Measurements from ENCODE around the gene NCAM2. TPM values are rescaled to one million over a fixed set of nuclear protein-coding genes. Genes with fewer than 3 reads are reported as not detected.

Gene NCAM2
- total and polyA plus RNA-seq, 2 of the 4 experiments (the other 2 are of a cell fraction) = 2.7 to 5.0 TPM

- CTCF ChIA-PET = interaction anchor here (0.6 to 2.4 kb wide), 10 partner anchors 11 to 918 kb away, joined by 3 to 14 read pairs (median 3); no protein-coding TSS in a partner anchor
- no peaks in the 10 kb centered on the region for H3K79me1 ChIP-seq (ENCODE audit: low read depth in 1 of 2, low read length in 2 of 2)
- H3K27ac ChIP-seq (ENCODE audit: insufficient read depth, low read length) = no peak overlapping the region
- no peaks in the 10 kb centered on the region for H3K27me3 ChIP-seq (ENCODE audit: control insufficient read depth, insufficient read depth, low read length)
- dilution Hi-C loops (cut with HindIII; ENCODE audit: low sequenced_read_pairs, unreplicated experiment) (no loop called here), in situ Hi-C loops (cut with MboI; ENCODE audit: low sequenced_read_pairs) (loop anchor here (10.0 to 25.0 kb wide), 4 partner anchors 371 to 1784 kb away; no protein-coding TSS in a partner anchor), intact Hi-C loops (cut with micrococcal nuclease) (loop anchor here (2.0 kb wide), 1 partner anchor 371 kb away; no protein-coding TSS in a partner anchor)
- no peak overlapping the region for H2BK120ac ChIP-seq (ENCODE audit: low read depth, low read length)
- no peak overlapping the region for H3K4me3 ChIP-seq (ENCODE audit: insufficient read depth, low read depth, low read length)
- no peaks in the 10 kb centered on the region for H3K4me1 ChIP-seq (ENCODE audit: control insufficient read depth, insufficient read depth, low read length)
- no peaks in the 10 kb centered on the region for H3K9me1 ChIP-seq (ENCODE audit: insufficient read depth, low read length)
- H4K20me1 ChIP-seq (ENCODE audit: insufficient read depth, low read length) = no peaks in the 10 kb centered on the region
- no peak overlapping the region for H3K14ac ChIP-seq (replicated peaks; ENCODE audit: low read depth, low read length)
- H3K23ac ChIP-seq (ENCODE audit: low read depth, low read length) = no peak overlapping the region
- ATAC-seq (ENCODE audit: low read depth) (no peak), DNase-seq (peak; percentile 37)
- H2AFZ ChIP-seq (replicated peaks; ENCODE audit: low read length, poor library complexity) = no peak overlapping the region
- no peak overlapping the region for H4K8ac ChIP-seq (ENCODE audit: low read depth in 2 of 2, low read length in 2 of 2)
- no CpG with 5 or more reads among the region's 4 CpGs for WGBS, 2 experiments (ENCODE audit: extremely low coverage in 2 of 2, insufficient read length in 1 of 2)
- no peak overlapping the region for H4K91ac ChIP-seq (ENCODE audit: insufficient read depth, low read depth, low read length)
- no peak overlapping the region for H2AK5ac ChIP-seq (ENCODE audit: low read depth, low read length)
- no peak overlapping the region for H3K9ac ChIP-seq (ENCODE audit: low read depth, low read length)
- no peak overlapping the region for H2AK9ac ChIP-seq (replicated peaks; ENCODE audit: low read depth, low read length, poor library complexity)
- TF ChIP-seq RAD21 (IDR thresholded peaks at IDR 0.05; ENCODE audit: low read length) (peak; percentile 52), CEBPB (IDR thresholded peaks at IDR 0.05; ENCODE audit: low read depth, low read length) (peak; percentile 85), CHD1 (IDR thresholded peaks at IDR 0.05; ENCODE audit: low read depth, low read length) (no peak), MXI1 (IDR thresholded peaks at IDR 0.05; ENCODE audit: borderline replicate concordance, low read depth, low read length) (no peak), CTCF (conservative IDR thresholded peaks at IDR 0.05; ENCODE audit: low read depth, low read length) (peak; percentile 78), SMC3 (IDR thresholded peaks at IDR 0.05; ENCODE audit: low read depth, low read length) (peak; percentile 52), RCOR1 (IDR thresholded peaks at IDR 0.05; ENCODE audit: insufficient replicate concordance, low read length) (no peak), USF2 (IDR thresholded peaks at IDR 0.05; ENCODE audit: low read depth, low read length) (no peak), NFE2L2 (IDR thresholded peaks at IDR 0.05; ENCODE audit: low read depth, low read length) (no peak)
- no peak overlapping the region for H3K56ac ChIP-seq (ENCODE audit: extremely low read depth, insufficient read depth, low read length)
- H4K5ac ChIP-seq (ENCODE audit: low read depth, low read length) = no peak overlapping the region
- no peak overlapping the region for H2BK5ac ChIP-seq (ENCODE audit: low read depth, low read length, poor library complexity, severe bottlenecking)
- H2BK20ac ChIP-seq (ENCODE audit: low read depth, low read length) = no peak overlapping the region
- H2BK15ac ChIP-seq (ENCODE audit: low read depth, low read length) = no peak overlapping the region
- POLR2A ChIA-PET (ENCODE audit: unreplicated experiment) = no interaction called here
- no peaks in the 10 kb centered on the region for H3K9me3 ChIP-seq (ENCODE audit: control insufficient read depth, insufficient read depth, low read length)
- H3K36me3 ChIP-seq (ENCODE audit: control insufficient read depth, insufficient read depth, low read length) = no peaks in the 10 kb centered on the region
- H3K4me2 ChIP-seq (ENCODE audit: low read depth, low read length) = no peak overlapping the region
- no peak overlapping the region for H3K4ac ChIP-seq (ENCODE audit: low read depth, low read length)
- BruUV-seq (replicated peaks) = no TSS peak
- no peak overlapping the region for H3K18ac ChIP-seq (ENCODE audit: low read depth, low read length)
Measured at GRCh38 chr21:21003701-21004100, 5.5 kb downstream of the NCAM2 start.
